Measurements from ENCODE around the gene GFI1. TPM values are rescaled to one million over a fixed set of nuclear protein-coding genes. Genes with fewer than 3 reads are reported as not detected.

Gene GFI1
- total RNA-seq, 1 experiment from 2014 or later = 0.31 TPM

- no peak for TF ChIP-seq CTCF (IDR thresholded peaks at IDR 0.05; ENCODE audit: unreplicated experiment)
- intact Hi-C loops (cut with micrococcal nuclease; ENCODE audit: unreplicated experiment) = loop anchor here (10.0 kb wide), 1 partner anchor 138 kb away; no protein-coding TSS in a partner anchor
- CTCF ChIA-PET = no interaction called here
- DNase-seq = no peak
- H3K36me3 Mint-ChIP-seq (ENCODE audit: insufficient read depth, unreplicated experiment) = no peaks in the 10 kb centered on the region
- no peak overlapping the region for H3K27ac Mint-ChIP-seq (ENCODE audit: unreplicated experiment)
- no peaks in the 10 kb centered on the region for H3K9me3 Mint-ChIP-seq (ENCODE audit: low read depth, unreplicated experiment)
- H3K27me3 Mint-ChIP-seq (ENCODE audit: unreplicated experiment) = no peaks in the 10 kb centered on the region
- no peak overlapping the region for H3K4me3 Mint-ChIP-seq (ENCODE audit: low read depth, unreplicated experiment)
- BruUV-seq (replicated peaks) = no TSS peak
- H3K4me1 Mint-ChIP-seq (ENCODE audit: low read depth, unreplicated experiment) = no peaks in the 10 kb centered on the region
Measured at GRCh38 chr1:92466683-92467352, 19.9 kb downstream of the GFI1 start.

- Mint-ChIP-seq H3K27me3 (ENCODE audit: unreplicated experiment) (no peaks in the 10 kb centered on the region), H3K27ac (ENCODE audit: unreplicated experiment) (no peak overlapping the region), H3K4me1 (ENCODE audit: low read depth, unreplicated experiment) (no peaks in the 10 kb centered on the region), H3K4me3 (ENCODE audit: low read depth, unreplicated experiment) (no peak overlapping the region), H3K9me3 (ENCODE audit: low read depth, unreplicated experiment) (no peaks in the 10 kb centered on the region), H3K36me3 (ENCODE audit: insufficient read depth, unreplicated experiment) (no peaks in the 10 kb centered on the region)
- CTCF ChIA-PET = no interaction called here
- no peak for DNase-seq
- TF ChIP-seq CTCF (IDR thresholded peaks at IDR 0.05; ENCODE audit: unreplicated experiment) = no peak
- intact Hi-C loops (cut with micrococcal nuclease; ENCODE audit: unreplicated experiment) = loop anchor here (10.0 kb wide), 1 partner anchor 140 kb away; no protein-coding TSS in a partner anchor
- BruUV-seq (replicated peaks) = no TSS peak
Measured at GRCh38 chr1:92465256-92465647, 21.5 kb downstream of the GFI1 start.

GRCh38 chr1:92464588-92465255 lies 22.0 kb downstream of the GFI1 start:
- TF ChIP-seq CTCF (IDR thresholded peaks at IDR 0.05; ENCODE audit: unreplicated experiment) = no peak
- no peak for DNase-seq
- Mint-ChIP-seq H3K4me3 (ENCODE audit: low read depth, unreplicated experiment) (no peak overlapping the region), H3K27me3 (ENCODE audit: unreplicated experiment) (no peaks in the 10 kb centered on the region), H3K4me1 (ENCODE audit: low read depth, unreplicated experiment) (no peaks in the 10 kb centered on the region), H3K36me3 (ENCODE audit: insufficient read depth, unreplicated experiment) (no peaks in the 10 kb centered on the region), H3K27ac (ENCODE audit: unreplicated experiment) (no peak overlapping the region), H3K9me3 (ENCODE audit: low read depth, unreplicated experiment) (no peaks in the 10 kb centered on the region)
- no TSS peak for BruUV-seq (replicated peaks)
- intact Hi-C loops (cut with micrococcal nuclease; ENCODE audit: unreplicated experiment) = loop anchor here (10.0 kb wide), 1 partner anchor 140 kb away; no protein-coding TSS in a partner anchor
- CTCF ChIA-PET = no interaction called here

- Mint-ChIP-seq H3K27ac (ENCODE audit: unreplicated experiment) (no peak overlapping the region), H3K4me1 (ENCODE audit: low read depth, unreplicated experiment) (no peaks in the 10 kb centered on the region)
- intact Hi-C loops (cut with micrococcal nuclease; ENCODE audit: unreplicated experiment) = loop anchor here (10.0 kb wide), 1 partner anchor 143 kb away; no protein-coding TSS in a partner anchor
Measured at GRCh38 chr1:92461364-92462097, 25.2 kb downstream of the GFI1 start.

More at GRCh38 chr1:92461364-92462097, 25.2 kb downstream of the GFI1 start:
- CTCF ChIA-PET = no interaction called here
- no peaks in the 10 kb centered on the region for H3K27me3 Mint-ChIP-seq (ENCODE audit: unreplicated experiment)
- H3K36me3 Mint-ChIP-seq (ENCODE audit: insufficient read depth, unreplicated experiment) = no peaks in the 10 kb centered on the region
- DNase-seq = no peak
- TF ChIP-seq CTCF (IDR thresholded peaks at IDR 0.05; ENCODE audit: unreplicated experiment) = no peak
- no peaks in the 10 kb centered on the region for H3K9me3 Mint-ChIP-seq (ENCODE audit: low read depth, unreplicated experiment)
- no peak overlapping the region for H3K4me3 Mint-ChIP-seq (ENCODE audit: low read depth, unreplicated experiment)
- no TSS peak for BruUV-seq (replicated peaks)
